Activated CD4-positive, CD25-positive, alpha-beta regulatory T cell treated with anti-CD3 and anti-CD28 coated beads, Interleukin-2, amount 50 U/mL, for 24 hours (primary cell): ENCODE measurements around the gene HBA1.
"Not testable (repeated sequence)": the region's sequence is repeated elsewhere in the genome, so short reads cannot be mapped to it uniquely, and the experiment has no call there.

Experiments used
- ATAC-seq, 2 donors: fragments of 150-1000 bp; cut with Tn5 transposase; one replicate each; pipeline ENCODE4 v1.10.0; 2021; ENCODE audit warnings: mild to moderate bottlenecking in 1 of 2, moderate library complexity in 1 of 2

The HBA1 gene

DNA sequence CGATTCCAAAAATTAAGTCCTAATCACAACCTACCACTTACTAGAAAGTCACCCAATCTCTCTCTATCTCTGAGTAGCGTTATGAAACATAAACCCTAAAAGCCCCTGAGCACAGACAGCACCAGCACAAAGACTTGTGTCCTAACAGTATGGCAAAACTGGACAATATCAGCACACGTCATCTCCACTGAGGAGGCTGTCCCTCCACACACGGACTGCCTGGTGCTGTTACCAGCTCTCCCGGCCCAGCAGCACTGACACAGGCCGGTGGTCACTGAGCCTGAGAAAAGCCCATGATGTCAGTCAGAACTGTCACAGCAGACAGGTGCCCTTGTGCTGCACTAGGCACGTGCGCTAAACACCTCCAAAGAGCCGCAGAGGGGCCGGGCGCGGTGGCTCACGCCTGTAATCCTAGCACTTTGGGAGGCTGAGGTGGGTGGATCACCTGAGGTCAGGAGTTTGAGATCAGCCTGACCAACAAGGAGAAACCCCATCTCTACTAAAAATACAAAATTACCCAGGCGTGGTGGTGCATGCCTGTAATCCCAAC, 35.2 kb downstream of the HBA1 start:
- not testable (repeated sequence) for ATAC-seq

DNA sequence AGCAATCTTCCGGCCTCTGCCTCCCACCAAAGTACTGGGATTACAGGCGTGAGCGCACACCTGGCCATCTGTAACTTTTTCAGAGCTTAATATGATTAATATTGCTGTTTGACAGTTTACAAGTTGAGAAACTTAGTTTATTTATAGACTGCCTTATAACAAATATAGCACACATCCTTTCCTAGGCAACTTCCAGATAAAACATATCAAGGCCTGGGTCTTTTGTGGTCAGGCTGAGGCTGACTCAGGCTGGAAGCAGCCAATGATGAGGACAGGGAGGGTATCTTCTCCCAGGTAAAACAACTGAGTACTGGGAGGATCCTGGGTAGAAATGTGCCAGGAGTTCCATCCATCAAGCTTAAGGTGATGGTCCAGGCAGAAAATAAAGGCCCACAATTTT, 36.5 kb downstream of the HBA1 start:
- no peak for ATAC-seq

DNA sequence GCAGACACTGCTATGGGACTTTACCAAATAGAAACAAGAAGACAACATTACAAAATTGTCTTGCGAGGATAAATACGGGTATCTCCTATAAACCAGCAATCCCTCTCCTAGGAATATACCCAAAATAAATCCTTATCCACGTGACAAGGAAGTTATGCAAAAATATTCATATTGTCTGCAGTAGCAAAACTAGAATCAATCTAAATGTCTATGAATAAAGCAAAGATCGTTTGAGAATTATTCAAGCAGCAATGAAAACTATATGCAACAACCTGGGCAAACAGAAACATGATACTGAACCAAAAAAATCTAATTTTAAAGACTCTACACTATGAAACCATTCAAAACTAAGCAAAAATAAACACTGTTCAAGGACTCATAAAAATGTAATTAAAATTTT, 43.5 kb downstream of the HBA1 start:
- ATAC-seq = no peak
